ENCODE results near the gene SHISA4. TPM values are rescaled to one million over a fixed set of nuclear protein-coding genes. Genes with fewer than 3 reads are reported as not detected.

The SHISA4 gene
- 0.59 and 2.1 TPM in 2 replicates for polyA plus RNA-seq

DNA sequence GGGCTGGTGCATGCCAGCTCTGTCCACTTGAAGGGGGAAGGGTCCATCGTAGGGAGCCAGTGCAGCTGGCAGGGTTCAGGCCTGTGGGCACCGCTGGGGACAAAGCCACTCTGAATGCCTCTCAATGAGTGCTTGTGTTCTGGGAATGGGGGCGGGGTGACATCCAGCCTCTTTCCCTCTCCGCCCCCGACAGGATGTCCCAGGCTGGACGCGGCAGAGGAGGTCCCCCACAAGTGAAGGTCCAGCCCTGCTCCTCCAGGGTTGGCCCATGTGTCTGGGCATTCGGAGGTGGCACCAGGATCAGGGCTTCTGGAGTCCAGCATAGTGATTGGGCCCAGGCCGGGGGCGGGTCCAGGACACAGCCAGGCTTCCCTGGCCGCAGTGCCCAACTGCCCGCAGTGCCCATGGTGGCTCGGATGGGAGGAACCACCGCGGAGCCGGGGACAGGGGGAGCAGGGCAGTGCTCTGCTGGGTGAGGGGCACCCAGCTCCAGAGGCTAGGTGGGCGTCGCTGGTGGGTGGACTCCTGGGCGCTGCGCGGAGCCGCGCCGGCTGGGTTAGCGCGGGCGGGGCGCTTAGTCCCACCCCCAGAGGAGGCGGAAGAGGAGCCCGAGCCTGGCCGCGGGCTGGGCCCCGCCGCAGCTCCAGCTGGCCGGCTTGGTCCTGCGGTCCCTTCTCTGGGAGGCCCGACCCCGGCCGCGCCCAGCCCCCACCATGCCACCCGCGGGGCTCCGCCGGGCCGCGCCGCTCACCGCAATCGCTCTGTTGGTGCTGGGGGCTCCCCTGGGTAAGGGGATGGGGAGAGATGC lies at the start of gene SHISA4:
SHISA4 (plus strand) TSS at position 617 of the 808 bp plus-strand sequence; CDS start at position 714, 97 bp downstream.

Other genes with a start within 250 kb of the SHISA4 start
- 35.8 and 42.9 TPM in 2 replicates for gene IPO9, start 59.7 kb upstream of the SHISA4 start, polyA plus RNA-seq
- 0.34 and 1.6 TPM in 2 replicates for gene LMOD1, start 57.6 kb downstream of the SHISA4 start, polyA plus RNA-seq
- 252 and 365 TPM in 2 replicates for gene TIMM17A, start 66.6 kb downstream of the SHISA4 start, polyA plus RNA-seq
- gene RNPEP, start 93.8 kb downstream of the SHISA4 start, polyA plus RNA-seq = 1.8 and 4.9 TPM in 2 replicates
- gene ELF3, start 121.7 kb downstream of the SHISA4 start, polyA plus RNA-seq = 0.59 TPM in 1 of 2 replicates, not detected in the other
- gene GPR37L1, start 234.0 kb downstream of the SHISA4 start, polyA plus RNA-seq = 25.0 and 33.3 TPM in 2 replicates